ENCODE measurements around the gene CHD6.
A peak's percentile ranks its signal among the peaks of the same experiment; 100 is the strongest.

CHD6 gene

GRCh38 chr20:41457173-41457857 lies 160.9 kb downstream of the CHD6 start:
- Mint-ChIP-seq H3K9me3 (peaks cover 14% of the 10 kb centered on the region), H3K4me3 (no peak overlapping the region), H3K4me1 (peaks cover 39% of the 10 kb centered on the region), H3K27ac (peak overlapping the region in 1 of 3 experiments; percentile 38), H3K36me3 (ENCODE audit: low read depth) (peaks cover 95% of the 10 kb centered on the region), H3K27me3 (ENCODE audit: low read depth) (no peaks in the 10 kb centered on the region)
- TF ChIP-seq CTCF (IDR thresholded peaks at IDR 0.05; ENCODE audit: unreplicated experiment in 3 of 3), result no peak

GRCh38 chr20:41456351-41456750 lies 161.8 kb downstream of the CHD6 start:
- Mint-ChIP-seq H3K27me3 (ENCODE audit: low read depth) (no peaks in the 10 kb centered on the region), H3K36me3 (ENCODE audit: low read depth) (peaks cover 95% of the 10 kb centered on the region), H3K27ac (peak overlapping the region; percentile 69 to 87 (median 73)), H3K4me3 (no peak overlapping the region), H3K9me3 (peaks cover 9% of the 10 kb centered on the region), H3K4me1 (peaks cover 43% of the 10 kb centered on the region)
- no peak for TF ChIP-seq CTCF (IDR thresholded peaks at IDR 0.05; ENCODE audit: unreplicated experiment in 3 of 3)

GRCh38 chr20:41454250-41454649 lies 163.9 kb downstream of the CHD6 start:
- Mint-ChIP-seq H3K9me3 (no peaks in the 10 kb centered on the region), H3K27ac (no peak overlapping the region), H3K36me3 (ENCODE audit: low read depth) (peaks cover 95% of the 10 kb centered on the region), H3K4me1 (peaks cover 62% of the 10 kb centered on the region), H3K4me3 (no peak overlapping the region), H3K27me3 (ENCODE audit: low read depth) (no peaks in the 10 kb centered on the region)
- TF ChIP-seq CTCF (IDR thresholded peaks at IDR 0.05; ENCODE audit: unreplicated experiment in 3 of 3), result no peak

- peak overlapping the region; percentile 42 to 67 (median 64) for H3K27ac Mint-ChIP-seq
- H3K9me3 Mint-ChIP-seq, result no peaks in the 10 kb centered on the region
- H3K4me1 Mint-ChIP-seq, result peaks cover 62% of the 10 kb centered on the region
- no peaks in the 10 kb centered on the region for H3K27me3 Mint-ChIP-seq (ENCODE audit: low read depth)
- peaks cover 92% of the 10 kb centered on the region for H3K36me3 Mint-ChIP-seq (ENCODE audit: low read depth)
- H3K4me3 Mint-ChIP-seq, result no peak overlapping the region
- TF ChIP-seq CTCF (IDR thresholded peaks at IDR 0.05; ENCODE audit: unreplicated experiment in 3 of 3), result no peak
Measured at GRCh38 chr20:41453010-41453950, 164.9 kb downstream of the CHD6 start.

- peaks cover 61% of the 10 kb centered on the region for H3K4me1 Mint-ChIP-seq
- no peak for TF ChIP-seq CTCF (IDR thresholded peaks at IDR 0.05; ENCODE audit: unreplicated experiment in 3 of 3)
- H3K9me3 Mint-ChIP-seq, result no peaks in the 10 kb centered on the region
- no peaks in the 10 kb centered on the region for H3K27me3 Mint-ChIP-seq (ENCODE audit: low read depth)
- H3K27ac Mint-ChIP-seq, result no peak overlapping the region
- peaks cover 92% of the 10 kb centered on the region for H3K36me3 Mint-ChIP-seq (ENCODE audit: low read depth)
- H3K4me3 Mint-ChIP-seq, result no peak overlapping the region
Measured at GRCh38 chr20:41452226-41452625, 166.0 kb downstream of the CHD6 start.

Measured in nephron (organoid).